GM18499 (cell line): ENCODE measurements around the gene MVP.
A peak's percentile ranks its signal among the peaks of the same experiment; 100 is the strongest.

Source experiments
- ATAC-seq: cut with Tn5 transposase; IDR thresholded peaks from one replicate; pipeline ENCODE4 v1.9.1; 2021; ENCODE audit warnings: moderate number of reproducible peaks; ENCODE audit not compliant: insufficient read depth, unreplicated experiment

The MVP gene

GRCh38 chr16:29804020-29804419 is 16.2 kb upstream of the MVP start:
- no peak for ATAC-seq

DNA sequence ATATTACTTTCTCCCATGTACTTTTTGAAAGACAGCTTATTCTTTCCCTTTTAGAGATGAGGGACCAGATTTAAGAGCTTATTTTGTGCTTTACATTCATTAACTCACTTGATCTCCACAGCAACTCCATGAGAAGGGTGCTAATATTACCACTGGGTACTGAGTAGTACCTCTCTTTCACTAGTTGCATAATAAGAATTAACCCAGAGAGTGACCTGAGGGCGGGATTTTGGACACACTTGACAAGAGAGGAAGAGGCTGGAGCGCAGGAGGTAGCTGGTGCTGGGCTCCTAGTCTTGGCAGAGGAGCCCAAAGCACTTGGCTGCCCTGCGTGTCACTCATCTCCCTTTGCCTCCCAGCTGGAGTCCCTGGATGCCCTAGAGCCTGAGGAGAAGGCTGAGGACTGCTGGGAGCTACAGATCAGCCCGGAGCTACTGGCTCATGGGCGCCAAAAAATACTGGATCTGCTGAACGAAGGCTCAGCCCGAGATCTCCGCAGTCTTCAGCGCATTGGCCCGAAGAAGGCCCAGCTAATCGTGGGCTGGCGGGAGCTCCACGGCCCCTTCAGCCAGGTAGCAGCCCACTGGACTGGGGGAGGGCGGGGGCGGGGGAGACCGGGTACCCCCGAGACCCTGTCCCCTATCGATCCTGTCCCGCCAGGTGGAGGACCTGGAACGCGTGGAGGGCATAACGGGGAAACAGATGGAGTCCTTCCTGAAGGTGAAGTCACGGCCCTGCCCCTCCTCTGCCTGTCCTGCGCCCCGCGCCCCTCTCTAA is 15.6 kb upstream of the MVP start:
- no peak for ATAC-seq

DNA sequence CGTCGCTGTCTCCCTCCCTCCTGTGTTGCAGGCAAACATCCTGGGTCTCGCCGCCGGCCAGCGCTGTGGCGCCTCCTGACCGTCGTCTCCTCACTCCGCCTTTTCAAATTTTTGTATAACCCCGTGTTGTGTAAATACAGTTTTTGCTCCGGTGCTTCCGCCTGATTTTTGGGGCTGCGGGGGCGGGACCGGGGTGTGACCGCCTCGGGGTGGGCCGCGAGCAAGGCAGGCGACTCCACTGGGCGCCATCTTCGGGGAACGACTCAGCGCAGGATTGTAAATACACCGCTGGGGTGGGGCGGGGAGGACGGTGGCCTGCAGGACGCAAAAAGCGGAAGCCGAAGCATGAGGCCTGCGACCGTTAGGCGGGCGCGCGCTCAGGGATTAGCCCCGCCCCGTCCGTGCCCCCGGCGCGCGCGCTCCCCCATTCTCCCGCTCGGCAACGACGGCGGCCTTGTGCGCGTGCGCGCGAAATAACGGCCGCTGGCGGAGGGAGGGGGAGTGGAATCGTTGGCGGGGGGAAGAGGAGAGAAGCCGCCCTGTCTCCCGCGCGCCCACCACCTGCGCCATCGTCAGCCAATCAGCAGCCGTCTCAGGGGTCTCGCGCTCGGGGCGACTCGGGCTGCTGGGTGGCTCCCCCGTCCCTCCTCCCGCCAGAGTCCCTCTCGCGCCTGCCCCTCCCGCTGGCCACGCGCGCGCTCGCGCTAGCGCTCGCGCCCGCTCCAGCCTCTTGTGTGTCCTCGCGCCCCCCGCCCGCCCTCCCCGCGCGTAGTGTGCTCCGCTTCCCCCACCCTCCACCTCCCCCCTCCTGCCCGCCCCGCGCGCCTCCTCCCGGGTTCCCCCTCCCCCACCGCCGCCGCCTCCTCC is 14.8 kb upstream of the MVP start:
- ATAC-seq: peak; percentile 31

DNA sequence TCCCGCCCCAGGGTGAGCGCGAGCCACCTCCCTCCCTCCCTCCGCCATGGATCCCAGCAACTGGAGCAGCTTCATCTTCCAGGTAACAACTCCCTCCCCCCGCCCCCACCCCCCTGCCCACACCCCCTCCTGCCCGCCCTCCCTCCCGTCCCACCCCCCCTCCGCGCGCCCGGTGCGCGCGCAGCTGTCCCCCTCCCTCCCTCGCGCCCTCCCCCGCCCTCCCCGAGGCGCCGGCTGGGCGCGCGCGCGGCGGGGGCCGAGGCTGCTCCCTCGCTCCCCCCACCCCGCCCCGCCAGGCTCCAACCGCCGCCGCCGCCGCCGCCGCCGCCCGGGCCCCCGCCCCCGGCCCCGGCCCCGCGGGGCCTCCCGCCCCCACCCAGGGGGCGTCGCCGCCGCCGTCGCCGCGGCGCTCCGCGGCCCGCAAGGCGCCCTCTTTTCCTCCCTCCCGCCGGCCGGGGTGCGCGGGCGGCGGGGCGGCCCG is 14.1 kb upstream of the MVP start, which contains the start of gene MAZ:
Gene MAZ (plus strand): TSS at position 431 of the 481 bp plus-strand sequence. CDS start 173 bp downstream, outside the sequence.
- ATAC-seq: no peak

- no peak for ATAC-seq
These were observed 13.4 kb upstream of the MVP start for GRCh38 chr16:29806641-29807425.

DNA sequence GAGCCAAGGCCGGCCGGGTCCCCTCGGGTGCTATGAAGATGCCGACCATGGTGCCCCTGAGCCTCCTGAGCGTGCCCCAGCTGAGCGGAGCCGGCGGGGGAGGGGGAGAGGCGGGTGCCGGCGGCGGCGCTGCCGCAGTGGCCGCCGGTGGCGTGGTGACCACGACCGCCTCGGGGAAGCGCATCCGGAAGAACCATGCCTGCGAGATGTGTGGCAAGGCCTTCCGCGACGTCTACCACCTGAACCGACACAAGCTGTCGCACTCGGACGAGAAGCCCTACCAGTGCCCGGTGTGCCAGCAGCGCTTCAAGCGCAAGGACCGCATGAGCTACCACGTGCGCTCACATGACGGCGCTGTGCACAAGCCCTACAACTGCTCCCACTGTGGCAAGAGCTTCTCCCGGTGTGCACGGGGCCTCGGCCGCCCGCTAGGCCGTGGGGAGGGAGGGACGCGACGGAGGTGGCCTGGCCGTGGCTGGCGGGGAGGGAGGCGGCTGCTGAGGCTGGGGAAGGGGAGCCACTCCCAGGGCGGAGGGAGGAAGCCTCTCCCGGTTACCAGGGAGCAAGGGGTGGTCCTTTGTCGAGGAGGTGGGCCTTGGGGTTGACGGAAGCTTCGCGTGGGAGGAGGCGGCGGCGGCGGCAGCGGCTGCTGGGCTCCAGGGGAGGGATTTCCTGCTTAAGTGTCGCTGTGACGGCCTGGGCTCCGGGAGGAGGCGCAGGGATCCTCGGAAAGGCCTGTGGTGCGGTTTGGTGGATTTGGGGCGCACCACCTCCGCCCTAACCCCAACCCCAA is 12.6 kb upstream of the MVP start:
- no peak for ATAC-seq

DNA sequence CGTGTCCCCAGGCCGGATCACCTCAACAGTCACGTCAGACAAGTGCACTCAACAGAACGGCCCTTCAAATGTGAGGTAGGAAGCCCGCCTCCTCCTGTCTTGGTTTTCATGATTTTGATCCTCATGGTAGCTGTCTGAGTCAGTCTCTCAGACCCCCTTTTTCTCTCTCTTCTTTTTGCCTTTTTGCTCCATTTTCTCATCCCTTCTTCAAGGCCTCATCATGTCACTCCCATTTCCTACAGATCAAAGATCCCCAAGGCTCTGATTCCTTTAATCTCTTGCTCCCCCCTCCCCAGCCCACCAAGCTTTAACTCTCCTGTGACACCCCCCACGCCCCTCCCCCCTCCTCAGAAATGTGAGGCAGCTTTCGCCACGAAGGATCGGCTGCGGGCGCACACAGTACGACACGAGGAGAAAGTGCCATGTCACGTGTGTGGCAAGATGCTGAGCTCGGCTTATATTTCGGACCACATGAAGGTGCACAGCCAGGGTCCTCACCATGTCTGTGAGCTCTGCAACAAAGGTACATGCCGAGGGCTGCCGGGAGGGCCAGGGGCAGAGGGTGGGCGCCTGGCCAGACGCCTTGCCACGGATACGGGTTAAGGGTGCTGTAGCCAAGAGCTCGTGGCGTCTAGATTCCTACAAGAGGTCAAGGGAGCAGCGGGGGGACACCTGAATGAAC is 11.9 kb upstream of the MVP start:
- no peak for ATAC-seq

DNA sequence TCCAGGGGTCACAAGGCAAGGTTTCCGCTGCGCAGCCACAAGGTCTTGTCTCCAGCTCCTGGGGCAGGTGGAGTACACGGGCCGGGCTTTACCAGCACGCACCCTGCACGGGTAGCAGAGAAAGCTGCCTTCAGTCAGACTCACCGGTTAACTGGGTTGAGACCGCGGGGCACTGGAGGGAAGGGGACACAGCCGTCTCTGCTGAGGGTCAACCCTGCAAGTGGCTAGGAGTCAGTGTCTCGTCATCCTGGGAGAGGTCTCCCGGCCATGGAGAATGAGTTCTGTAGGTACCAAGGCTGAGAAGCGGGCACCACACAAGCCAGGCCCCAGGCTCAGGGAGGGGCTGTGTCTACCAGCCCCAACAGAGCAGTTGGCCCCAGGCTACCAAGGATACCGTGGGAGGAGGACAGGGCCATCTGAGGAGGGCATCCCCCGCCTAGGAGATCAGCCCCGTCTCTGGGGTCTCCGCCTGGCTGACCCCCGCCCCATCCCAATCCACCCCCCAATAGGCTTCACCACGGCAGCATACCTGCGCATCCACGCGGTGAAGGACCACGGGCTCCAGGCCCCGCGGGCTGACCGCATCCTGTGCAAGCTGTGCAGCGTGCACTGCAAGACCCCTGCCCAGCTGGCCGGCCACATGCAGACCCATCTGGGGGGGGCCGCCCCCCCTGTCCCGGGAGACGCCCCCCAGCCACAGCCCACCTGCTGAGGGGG is 11.1 kb upstream of the MVP start:
- ATAC-seq: no peak

GRCh38 chr16:29809850-29810698 is 10.2 kb upstream of the MVP start:
- ATAC-seq: no peak

DNA sequence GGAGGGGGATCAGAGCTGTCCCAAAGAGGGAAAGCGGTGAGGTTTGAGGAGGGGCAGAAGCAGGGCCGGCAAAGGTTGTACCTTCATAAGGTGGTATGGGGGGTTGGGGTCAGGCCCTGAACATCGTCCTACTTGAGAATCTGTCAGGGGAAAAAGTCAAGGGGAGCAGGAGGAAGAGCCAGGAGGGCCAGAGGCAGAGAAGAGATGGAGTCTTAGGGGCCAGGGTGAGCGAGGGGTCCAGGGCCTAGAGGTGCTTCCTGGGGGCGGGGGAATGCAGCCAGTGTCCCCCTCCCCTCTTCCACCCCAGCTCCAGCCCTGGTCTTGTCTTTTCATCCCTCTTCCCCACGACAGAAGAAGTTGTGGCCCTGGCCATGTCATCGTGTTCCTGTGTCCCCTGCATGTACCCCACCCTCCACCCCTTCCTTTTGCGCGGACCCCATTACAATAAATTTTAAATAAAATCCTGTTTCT is 9.5 kb upstream of the MVP start:
- no peak for ATAC-seq

GRCh38 chr16:29811170-29811895 is 8.9 kb upstream of the MVP start:
- ATAC-seq: no peak

DNA sequence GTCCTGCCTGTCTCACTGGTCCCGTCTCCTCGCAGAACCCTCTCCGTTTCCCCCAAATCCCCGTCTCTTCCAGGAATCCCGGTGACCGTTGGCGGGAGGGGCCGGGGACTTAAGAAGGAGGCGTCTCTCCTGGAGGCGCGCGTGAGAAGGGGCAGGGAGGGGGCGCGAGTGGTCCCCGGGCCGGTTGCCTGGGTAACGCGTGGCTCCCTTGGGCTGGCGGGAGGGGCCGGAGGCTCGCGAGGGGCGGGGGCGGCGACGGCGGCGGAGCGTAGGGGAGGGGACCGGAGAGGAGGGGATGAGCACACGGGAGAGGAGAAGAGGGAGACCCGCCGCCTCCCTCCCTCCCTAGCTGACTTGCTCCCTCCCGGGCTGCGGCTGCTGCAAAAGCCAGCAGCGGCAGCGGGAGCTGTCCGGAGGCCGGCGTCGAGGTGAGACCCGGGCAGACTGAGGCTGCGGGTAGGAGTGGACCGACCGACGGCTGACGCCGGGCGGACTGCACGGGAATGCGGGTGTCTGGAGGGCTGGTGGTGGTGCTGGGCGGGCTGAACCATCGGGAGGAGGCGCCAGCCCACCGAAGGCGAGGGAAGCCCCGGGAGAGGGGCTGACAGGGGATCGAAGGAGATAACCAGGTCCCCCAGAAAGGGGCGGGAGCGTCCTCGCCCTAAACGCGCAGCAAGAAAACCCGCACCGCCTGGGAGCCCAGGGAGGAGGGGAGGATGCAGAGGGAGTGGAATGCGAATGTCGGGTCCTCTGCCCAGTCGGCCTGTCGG is 8.2 kb upstream of the MVP start, which contains the start of gene PRRT2:
Gene PRRT2 (plus strand): TSS at position 298 of the 770 bp plus-strand sequence. CDS start 862 bp downstream, outside the sequence.
- no peak for ATAC-seq

- ATAC-seq: no peak
These were observed 7.3 kb upstream of the MVP start for GRCh38 chr16:29812754-29813643.

DNA sequence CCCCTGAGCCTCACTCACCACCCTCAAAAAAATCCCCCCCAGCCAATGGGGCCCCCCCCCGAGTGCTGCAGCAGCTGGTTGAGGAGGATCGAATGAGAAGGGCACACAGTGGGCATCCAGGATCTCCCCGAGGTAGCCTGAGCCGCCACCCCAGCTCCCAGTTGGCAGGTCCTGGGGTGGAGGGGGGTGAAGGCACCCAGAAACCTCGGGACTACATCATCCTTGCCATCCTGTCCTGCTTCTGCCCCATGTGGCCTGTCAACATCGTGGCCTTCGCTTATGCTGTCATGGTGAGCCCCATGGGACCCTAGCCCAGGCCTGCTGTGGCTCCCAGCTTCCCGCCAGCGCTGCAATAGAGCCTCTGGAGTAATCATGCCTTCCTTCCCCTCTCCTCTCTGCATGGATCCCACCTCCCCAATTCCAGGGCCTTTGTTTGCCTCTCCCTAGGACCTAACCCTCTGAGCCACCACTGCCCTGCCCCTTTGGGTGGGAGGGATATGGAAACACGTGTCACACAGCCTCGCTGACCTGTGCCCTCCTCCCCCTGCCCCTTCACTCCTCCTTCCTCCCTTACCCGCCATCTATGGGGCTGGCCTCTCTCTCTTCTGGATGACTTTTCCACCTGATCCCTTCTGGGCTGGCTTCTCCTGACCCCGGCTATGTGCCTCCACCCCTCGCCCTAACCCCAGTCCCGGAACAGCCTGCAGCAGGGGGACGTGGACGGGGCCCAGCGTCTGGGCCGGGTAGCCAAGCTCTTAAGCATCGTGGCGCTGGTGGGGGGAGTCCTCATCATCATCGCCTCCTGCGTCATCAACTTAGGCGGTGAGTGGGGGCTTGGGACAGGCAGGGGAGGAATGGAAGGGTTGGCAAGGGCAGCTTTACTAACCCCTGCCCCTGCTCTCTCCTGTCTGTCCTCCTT is 6.4 kb upstream of the MVP start:
- no peak for ATAC-seq
